Right atrium auricular region (tissue), 2 donors: Measurements from ENCODE around the gene HCFC2. TPM values are rescaled to one million over a fixed set of nuclear protein-coding genes. Genes with fewer than 3 reads are reported as not detected.
"Not testable (repeated sequence)": the region's sequence is repeated elsewhere in the genome, so short reads cannot be mapped to it uniquely, and the experiment has no call there.

Source experiments
- DNase-seq: peaks from one replicate; pipeline ENCODE4 v3.0.0-alpha.2; 2019; ENCODE audit warnings: low spot score
- H3K27ac ChIP-seq, 2 donors: fragments of 200-600 bp; sonication (generic); 1 replicate in 1 of 2; 2 replicates in 1 of 2; pipeline ENCODE4 v1.5.1; 2016 to 2019
- H3K27me3 ChIP-seq, 2 donors: fragments of 200-600 bp; sonication (generic); one replicate each; pipeline versions ENCODE4 v1.5.1 to v1.6.0; 2017 to 2019
- H3K36me3 ChIP-seq: fragments of 200-600 bp; sonication (generic); one replicate; pipeline ENCODE4 v1.5.1; 2016
- H3K4me1 ChIP-seq, 2 donors: fragments of 200-600 bp; sonication (generic); one replicate each; pipeline versions ENCODE4 v1.5.1 to v1.6.0; 2017 to 2019
- H3K4me3 ChIP-seq, 2 donors: fragments of 200-600 bp; sonication (generic); 1 replicate in 1 of 2; 2 replicates in 1 of 2; pipeline ENCODE4 v1.5.1; 2017 to 2019; ENCODE audit warnings: mild to moderate bottlenecking in 1 of 2, moderate library complexity in 1 of 2
- H3K9me3 ChIP-seq, 2 donors: fragments of 200-600 bp; sonication (generic); one replicate each; pipeline ENCODE4 v1.5.1; 2019
- CTCF ChIP-seq, 2 donors: fragments of 200-600 bp; sonication (generic); IDR thresholded peaks; one replicate each; pipeline ENCODE4 v1.5.1; 2019; ENCODE audit warnings: antibody characterized with exemption in 2 of 2
- total RNA-seq, 2 donors: library from RNA; depleted of rRNA; stranded (reverse); fragments of >200 nt; gene quantifications; one replicate each; pipeline ENCODE4 v1.1.0, GENCODE V29; 2016

HCFC2 gene
- 1 to 10 TPM; 6.4 to 8.1 TPM for total RNA-seq

DNA sequence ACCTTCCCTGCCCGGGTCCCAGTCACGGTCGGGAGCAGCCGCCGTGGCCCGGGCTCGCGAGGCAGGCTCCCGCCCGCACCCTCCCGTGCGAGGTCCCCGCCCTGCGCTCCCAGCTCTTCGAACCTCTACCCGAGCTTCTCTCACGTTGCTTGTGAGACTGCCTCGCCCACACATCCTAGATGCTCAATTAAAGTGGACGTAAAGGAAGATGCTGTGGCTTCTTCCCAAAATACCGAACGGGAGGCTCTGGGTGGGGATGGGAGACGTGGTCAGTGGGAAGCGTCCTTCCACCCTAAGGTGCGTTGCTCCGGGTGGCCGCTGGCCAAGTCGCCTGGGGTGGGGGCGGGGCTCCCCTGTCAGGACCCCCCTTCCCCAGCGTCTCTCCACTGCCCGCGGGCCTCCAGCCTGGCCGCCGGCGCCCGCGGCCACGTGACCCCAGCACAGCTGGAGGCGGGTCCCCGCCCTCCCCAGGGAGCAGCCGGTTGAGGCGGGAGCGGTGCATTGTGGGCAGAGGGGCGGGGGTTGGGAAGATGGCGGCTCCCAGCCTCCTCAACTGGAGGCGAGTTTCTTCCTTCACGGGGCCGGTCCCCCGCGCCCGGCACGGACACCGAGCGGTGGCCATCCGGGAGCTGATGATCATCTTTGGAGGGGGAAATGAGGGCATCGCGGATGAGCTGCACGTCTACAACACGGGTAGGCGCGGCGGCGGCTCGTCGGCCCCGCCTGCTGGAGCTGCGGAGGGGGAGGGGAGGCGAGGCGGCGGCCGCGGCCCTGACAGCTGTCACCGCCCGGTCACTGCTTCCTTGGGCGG is at the start of gene HCFC2:
Gene HCFC2, plus strand, starts transcription at position 501 of the 811 bp plus-strand sequence. Its CDS starts 30 bp downstream, at position 531.
- H3K9me3 ChIP-seq: no peaks in the 10 kb centered on the region
- H3K27me3 ChIP-seq: no peaks in the 10 kb centered on the region
- TF ChIP-seq CTCF (IDR thresholded peaks at IDR 0.05): peak in 1 of 2 donors; percentile 30
- DNase-seq: peak; percentile 87
- peaks cover 18% of the 10 kb centered on the region for H3K36me3 ChIP-seq
- peaks cover 0 to 19% of the 10 kb centered on the region in 2 donors for H3K4me1 ChIP-seq
- peak within 1 kb of the TSS; percentile 90 to 92 for H3K27ac ChIP-seq
- peak within 1 kb of the TSS; percentile 89 to 93 for H3K4me3 ChIP-seq

- DNase-seq, H3K4me3 ChIP-seq, H3K9me3 ChIP-seq, H3K27ac ChIP-seq, H3K27me3 ChIP-seq, H3K36me3 ChIP-seq, H3K4me1 ChIP-seq: not testable (repeated sequence)
Observed at GRCh38 chr12:104021862-104022261, 42.5 kb upstream of the HCFC2 start.

GRCh38 chr12:104022786-104023185 is 41.5 kb upstream of the HCFC2 start:
- no peak for DNase-seq
- TF ChIP-seq CTCF (IDR thresholded peaks at IDR 0.05): no peak
- H3K36me3 ChIP-seq: no peaks in the 10 kb centered on the region
- peaks cover 0 to 4% of the 10 kb centered on the region in 2 donors for H3K9me3 ChIP-seq
- no peak overlapping the region for H3K4me3 ChIP-seq
- no peaks in the 10 kb centered on the region for H3K27me3 ChIP-seq
- H3K27ac ChIP-seq: no peak overlapping the region
- peaks cover 0 to 6% of the 10 kb centered on the region in 2 donors for H3K4me1 ChIP-seq

- H3K4me3 ChIP-seq: no peak overlapping the region
- H3K27me3 ChIP-seq: no peaks in the 10 kb centered on the region
- H3K9me3 ChIP-seq: peaks cover 0 to 4% of the 10 kb centered on the region in 2 donors
- no peak for TF ChIP-seq CTCF (IDR thresholded peaks at IDR 0.05)
- H3K36me3 ChIP-seq: no peaks in the 10 kb centered on the region
- peaks cover 0 to 6% of the 10 kb centered on the region in 2 donors for H3K4me1 ChIP-seq
- DNase-seq: no peak
- no peak overlapping the region for H3K27ac ChIP-seq
Observed at GRCh38 chr12:104023710-104024109, 40.6 kb upstream of the HCFC2 start.

- TF ChIP-seq CTCF (IDR thresholded peaks at IDR 0.05): no peak
- no peak for DNase-seq
- Histone ChIP-seq H3K27ac (no peak overlapping the region), H3K36me3 (no peaks in the 10 kb centered on the region), H3K4me1 (peaks cover 0 to 6% of the 10 kb centered on the region in 2 donors), H3K4me3 (no peak overlapping the region), H3K27me3 (no peaks in the 10 kb centered on the region), H3K9me3 (peaks cover 0 to 4% of the 10 kb centered on the region in 2 donors)
Observed at GRCh38 chr12:104024348-104024747, 40.0 kb upstream of the HCFC2 start.

GRCh38 chr12:104025771-104026170 is 38.6 kb upstream of the HCFC2 start:
- no peaks in the 10 kb centered on the region for H3K36me3 ChIP-seq
- peaks cover 0 to 4% of the 10 kb centered on the region in 2 donors for H3K9me3 ChIP-seq
- no peak overlapping the region for H3K4me3 ChIP-seq
- peaks cover 0 to 6% of the 10 kb centered on the region in 2 donors for H3K4me1 ChIP-seq
- H3K27me3 ChIP-seq: no peaks in the 10 kb centered on the region
- no peak for DNase-seq
- no peak for TF ChIP-seq CTCF (IDR thresholded peaks at IDR 0.05)
- no peak overlapping the region for H3K27ac ChIP-seq
